GM13976 (cell line): ENCODE data around the gene SPATA25.

Experiments
- DNase-seq: peaks from one replicate; pipeline ENCODE4 v3.0.0; 2012; ENCODE audit warnings: low spot score
- in situ Hi-C: fragments of 300-500 bp; cut with MboI; formaldehyde crosslinking; loops from one replicate; pipeline ENCODE4 v1.12.0; 2022; ENCODE audit warnings: low sequenced_read_pairs, mixed read lengths, inconsistent platforms; ENCODE audit not compliant: unreplicated experiment
- TF ChIP-seq, protein P1 (sequence below): IDR thresholded peaks from 2 replicates; pipeline ENCODE4 v1.5.1; 2012; ENCODE audit warnings: borderline replicate concordance, mild to moderate bottlenecking; ENCODE audit not compliant: insufficient read depth; ENCODE audit errors: extremely low read depth, missing control alignments, control extremely low read depth

Gene SPATA25

DNA sequence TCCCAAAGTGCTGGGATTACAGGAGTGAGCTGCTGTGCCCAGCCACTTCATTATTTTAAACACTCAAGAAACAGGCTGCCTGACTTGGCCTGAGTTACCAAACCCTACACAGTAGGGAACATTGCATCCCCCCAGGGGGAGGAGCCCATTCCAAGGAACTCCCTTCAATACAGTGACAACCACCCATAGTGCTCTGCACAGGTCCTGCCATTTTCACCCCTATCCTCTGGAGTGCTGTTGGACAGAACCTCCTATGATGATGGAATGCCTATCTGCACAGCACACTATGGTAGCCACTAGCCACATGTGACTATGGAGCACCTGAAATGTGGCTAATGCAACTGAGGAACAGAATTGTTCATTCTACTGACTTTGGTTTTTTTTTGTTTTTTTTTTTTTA, 42.0 kb downstream of the SPATA25 start:
- in situ Hi-C loops = no loop called here
- TF ChIP-seq, protein P1, sequence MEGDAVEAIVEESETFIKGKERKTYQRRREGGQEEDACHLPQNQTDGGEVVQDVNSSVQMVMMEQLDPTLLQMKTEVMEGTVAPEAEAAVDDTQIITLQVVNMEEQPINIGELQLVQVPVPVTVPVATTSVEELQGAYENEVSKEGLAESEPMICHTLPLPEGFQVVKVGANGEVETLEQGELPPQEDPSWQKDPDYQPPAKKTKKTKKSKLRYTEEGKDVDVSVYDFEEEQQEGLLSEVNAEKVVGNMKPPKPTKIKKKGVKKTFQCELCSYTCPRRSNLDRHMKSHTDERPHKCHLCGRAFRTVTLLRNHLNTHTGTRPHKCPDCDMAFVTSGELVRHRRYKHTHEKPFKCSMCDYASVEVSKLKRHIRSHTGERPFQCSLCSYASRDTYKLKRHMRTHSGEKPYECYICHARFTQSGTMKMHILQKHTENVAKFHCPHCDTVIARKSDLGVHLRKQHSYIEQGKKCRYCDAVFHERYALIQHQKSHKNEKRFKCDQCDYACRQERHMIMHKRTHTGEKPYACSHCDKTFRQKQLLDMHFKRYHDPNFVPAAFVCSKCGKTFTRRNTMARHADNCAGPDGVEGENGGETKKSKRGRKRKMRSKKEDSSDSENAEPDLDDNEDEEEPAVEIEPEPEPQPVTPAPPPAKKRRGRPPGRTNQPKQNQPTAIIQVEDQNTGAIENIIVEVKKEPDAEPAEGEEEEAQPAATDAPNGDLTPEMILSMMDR = no peak
- no peak for DNase-seq

DNA sequence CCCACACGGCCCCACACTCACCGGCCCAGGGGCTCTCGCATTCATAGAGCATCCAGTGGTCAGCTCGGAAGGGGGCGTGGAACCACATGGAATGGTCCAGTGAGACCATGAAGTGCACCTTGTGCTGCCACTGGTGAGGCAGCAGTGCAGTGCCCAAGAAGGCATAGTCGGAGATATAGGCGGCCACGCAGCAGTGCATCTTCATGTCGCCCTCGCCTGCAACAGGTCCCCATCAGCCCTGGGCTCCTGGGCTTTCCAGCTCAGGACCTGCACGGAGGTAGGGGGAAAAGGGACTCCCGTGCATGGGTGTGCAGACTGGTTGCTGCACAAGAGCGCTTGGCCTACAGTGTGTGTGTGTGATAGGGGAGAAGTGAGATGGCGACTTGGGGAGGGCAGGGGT, 43.9 kb downstream of the SPATA25 start:
- TF ChIP-seq, protein P1 = no peak
- DNase-seq = no peak
- in situ Hi-C loops = no loop called here

DNA sequence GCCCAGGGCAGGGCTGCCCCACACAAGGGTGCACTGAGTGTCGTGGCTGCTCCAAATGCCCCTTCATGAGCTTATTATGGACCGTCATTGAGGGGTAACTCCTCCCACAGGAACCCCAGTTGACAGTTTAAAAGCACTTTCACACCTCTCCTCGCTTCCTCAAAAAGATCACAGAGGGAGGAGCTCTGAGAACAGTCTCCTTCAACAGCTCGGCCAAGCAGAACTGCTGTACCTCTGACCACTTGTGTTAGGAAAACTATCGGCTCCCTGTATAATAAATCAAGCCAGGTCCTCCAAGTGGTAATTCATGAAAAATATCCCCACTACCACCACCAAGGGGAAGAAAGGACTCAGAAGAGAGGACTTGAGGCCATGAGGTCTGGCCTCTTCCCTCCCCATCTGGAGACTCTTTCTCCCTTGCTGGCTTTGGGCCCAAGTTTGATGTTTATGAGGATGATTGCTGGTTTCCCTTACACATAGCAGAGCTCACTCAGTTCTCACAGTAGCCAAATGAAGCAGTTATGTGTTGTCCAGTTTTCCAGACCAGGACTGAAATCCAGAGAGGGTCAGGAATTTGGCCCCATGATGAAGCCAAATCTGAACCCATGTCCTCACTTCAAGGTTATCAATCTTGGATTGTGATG, 45.1 kb downstream of the SPATA25 start:
- TF ChIP-seq, protein P1 = no peak
- in situ Hi-C loops = no loop called here
- DNase-seq = peak; percentile 82

DNA sequence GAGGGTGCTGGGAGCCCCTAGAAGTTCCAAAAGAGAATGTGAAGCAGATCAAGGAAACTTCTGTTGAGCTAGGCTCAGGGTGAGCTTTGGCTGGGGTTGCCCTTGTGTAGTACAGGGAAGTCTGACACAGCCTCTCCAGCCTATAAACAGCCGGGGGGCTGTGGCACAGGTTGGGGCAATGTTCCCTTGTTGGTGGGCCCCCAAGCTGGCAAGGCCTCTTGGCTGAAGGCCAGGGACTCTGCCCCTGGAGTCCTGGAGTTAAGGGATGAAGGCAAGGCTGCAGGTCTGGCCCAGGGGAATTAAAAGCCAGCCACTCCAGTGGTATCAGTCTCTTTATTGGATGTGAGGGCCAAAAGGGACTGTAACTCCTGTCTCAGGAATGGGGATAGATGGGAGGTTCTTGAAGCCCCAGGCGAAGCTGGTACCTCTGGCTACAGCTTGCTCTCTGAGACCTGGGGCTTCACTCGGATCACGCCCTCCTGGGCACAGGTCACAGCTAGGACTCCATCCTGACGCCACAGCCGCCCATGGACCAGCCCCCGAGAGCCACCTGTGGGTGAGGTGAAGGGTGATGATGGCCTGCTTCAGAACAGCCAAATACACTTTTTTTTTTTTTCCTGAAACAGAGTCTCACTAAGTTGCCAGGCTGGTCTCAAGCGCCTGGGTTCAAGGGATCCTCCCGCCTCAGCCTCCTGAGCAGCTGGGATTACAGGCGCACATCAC, 45.9 kb downstream of the SPATA25 start:
- no peak for DNase-seq
- in situ Hi-C loops = no loop called here
- TF ChIP-seq, protein P1 = no peak

DNA sequence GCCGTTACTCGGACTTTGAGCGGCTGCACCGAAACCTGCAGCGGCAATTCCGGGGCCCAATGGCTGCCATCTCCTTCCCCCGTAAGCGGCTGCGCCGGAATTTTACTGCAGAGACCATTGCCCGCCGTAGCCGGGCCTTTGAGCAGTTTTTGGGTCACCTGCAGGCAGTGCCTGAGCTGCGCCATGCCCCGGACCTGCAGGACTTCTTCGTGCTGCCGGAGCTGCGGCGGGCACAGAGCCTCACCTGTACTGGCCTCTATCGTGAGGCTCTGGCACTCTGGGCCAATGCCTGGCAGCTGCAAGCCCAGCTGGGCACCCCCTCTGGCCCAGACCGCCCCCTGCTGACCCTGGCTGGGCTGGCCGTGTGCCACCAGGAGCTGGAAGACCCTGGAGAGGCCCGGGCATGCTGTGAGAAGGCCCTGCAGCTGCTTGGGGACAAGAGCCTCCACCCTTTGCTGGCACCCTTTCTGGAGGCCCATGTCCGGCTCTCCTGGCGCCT, 46.7 kb downstream of the SPATA25 start:
- TF ChIP-seq, protein P1 = no peak

DNA sequence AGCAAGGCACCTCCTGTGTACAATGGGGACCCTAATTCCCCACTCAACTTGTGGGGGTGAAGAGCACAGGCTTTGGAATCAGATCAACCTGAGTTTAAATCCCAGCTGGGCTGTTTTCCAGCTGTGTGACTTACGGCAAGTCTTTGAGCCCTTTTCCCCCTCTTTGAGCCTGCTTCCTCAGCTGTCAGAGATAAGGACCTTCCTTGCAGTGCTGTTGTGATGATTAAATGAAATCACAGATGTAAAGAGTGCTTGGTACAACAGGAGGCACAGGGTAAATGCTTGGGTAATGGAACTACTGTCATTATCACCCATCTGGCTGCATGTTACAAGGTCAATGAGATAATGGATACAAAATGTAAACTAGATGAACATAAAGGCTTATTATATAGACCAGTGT, 50.6 kb downstream of the SPATA25 start:
- no peak for DNase-seq
- TF ChIP-seq, protein P1 = no peak
- in situ Hi-C loops = no loop called here

More for the DNA sequence above, 46.7 kb downstream of the SPATA25 start:
- in situ Hi-C loops = no loop called here
- no peak for DNase-seq
